Stimulated activated CD4-positive, alpha-beta T cell treated with anti-CD3 and anti-CD28 coated beads, Interleukin-1b, Interleukin-23, amount 100 ng/mL, for 24 hours (primary cell): ENCODE data around the gene UST.
"Not testable (repeated sequence)": the region's sequence is repeated elsewhere in the genome, so short reads cannot be mapped to it uniquely, and the experiment has no call there.

Experiments
- DNase-seq, 4 experiments: peaks; one replicate each; pipeline ENCODE4 v3.0.0-alpha.2; 2020; ENCODE audit warnings: low read depth in 4 of 4, low spot score in 1 of 4

UST gene

GRCh38 chr6:148866657-148867268 is 119.9 kb downstream of the UST start:
- no peak for DNase-seq

- DNase-seq, result no peak
Measured at GRCh38 chr6:148867862-148868261, 121.0 kb downstream of the UST start.

GRCh38 chr6:148868314-148868713 is 121.5 kb downstream of the UST start:
- DNase-seq, result no peak

- DNase-seq, result no peak
Measured at GRCh38 chr6:148868901-148869300, 122.1 kb downstream of the UST start.

- no peak for DNase-seq
Measured at GRCh38 chr6:148869585-148869984, 122.8 kb downstream of the UST start.

GRCh38 chr6:148873154-148873553 is 126.3 kb downstream of the UST start:
- DNase-seq, result no peak

- no peak for DNase-seq
Measured at GRCh38 chr6:148873868-148874267, 127.0 kb downstream of the UST start.

- DNase-seq, result no peak
Measured at GRCh38 chr6:148874698-148875293, 128.0 kb downstream of the UST start.

GRCh38 chr6:148878683-148879082 is 131.9 kb downstream of the UST start:
- DNase-seq, result no peak

GRCh38 chr6:148880742-148881141 is 133.9 kb downstream of the UST start:
- not testable (repeated sequence) for DNase-seq

- no peak for DNase-seq
Measured at GRCh38 chr6:148881593-148882311, 134.9 kb downstream of the UST start.

GRCh38 chr6:148883270-148883669 is 136.4 kb downstream of the UST start:
- DNase-seq, result no peak

- no peak for DNase-seq
Measured at GRCh38 chr6:148884461-148884860, 137.6 kb downstream of the UST start.

- no peak for DNase-seq
Measured at GRCh38 chr6:148885136-148885865, 138.5 kb downstream of the UST start.

- DNase-seq, result no peak
Measured at GRCh38 chr6:148885925-148886845, 139.4 kb downstream of the UST start.

GRCh38 chr6:148887181-148887580 is 140.4 kb downstream of the UST start:
- no peak for DNase-seq

- no peak for DNase-seq
Measured at GRCh38 chr6:148888856-148889255, 142.0 kb downstream of the UST start.

GRCh38 chr6:148890096-148890495 is 143.3 kb downstream of the UST start:
- DNase-seq, result no peak

- no peak for DNase-seq
Measured at GRCh38 chr6:148890652-148891404, 144.0 kb downstream of the UST start.

GRCh38 chr6:148891405-148891783 is 144.6 kb downstream of the UST start:
- no peak for DNase-seq
